Measurements from ENCODE around the gene ADAM12. TPM values are rescaled to one million over a fixed set of nuclear protein-coding genes. Genes with fewer than 3 reads are reported as not detected.
A peak's percentile ranks its signal among the peaks of the same experiment; 100 is the strongest.

The ADAM12 gene
- polyA plus RNA-seq, 3 donors: 0.05 TPM; not detected in 2

DNA sequence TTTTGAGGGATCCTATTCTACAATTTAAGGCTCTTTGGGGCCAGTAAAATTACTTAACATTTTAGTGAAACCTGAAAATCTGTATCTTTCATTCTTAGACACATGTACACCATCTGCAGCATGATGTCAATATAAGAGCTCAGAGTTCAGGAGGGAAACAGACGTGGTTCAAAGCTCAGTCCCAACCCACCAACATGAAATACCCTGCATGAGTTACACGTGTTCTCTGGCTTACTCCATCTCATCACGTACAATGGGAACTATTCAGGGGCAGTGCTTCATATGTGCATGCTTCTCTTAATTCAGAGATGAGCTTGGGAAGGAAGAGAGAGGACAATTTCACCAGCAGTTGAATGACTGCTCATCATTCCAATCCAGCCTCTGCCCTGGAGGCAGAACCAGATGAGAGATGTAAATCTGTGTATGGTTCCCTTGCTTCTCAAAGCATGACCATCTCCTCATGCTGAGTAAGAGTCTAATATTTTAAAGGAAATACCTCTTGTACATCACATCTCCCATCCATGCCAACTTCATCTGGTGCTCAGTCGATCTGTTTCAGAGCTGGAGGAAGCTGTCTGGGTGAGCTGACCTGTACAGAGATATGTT lies 29.0 kb upstream of the ADAM12 start:
- Histone ChIP-seq H3K4me2 (replicated peaks; ENCODE audit: extremely low read depth, low read length, poor library complexity, severe bottlenecking) (no peak overlapping the region), H4K20me1 (ENCODE audit: insufficient read depth, low read length) (no peaks in the 10 kb centered on the region), H3K4me1 (ENCODE audit: control insufficient read depth in 1 of 2, insufficient read depth in 2 of 2, low read length in 2 of 2) (no peaks in the 10 kb centered on the region), H3K27me3 (ENCODE audit: control insufficient read depth in 2 of 2, insufficient read depth in 2 of 2, low read length in 2 of 2) (no peaks in the 10 kb centered on the region), H3K9ac (ENCODE audit: insufficient read depth, low read length, poor library complexity, severe bottlenecking) (no peak overlapping the region), H3K36me3 (replicated peaks in 1 of 2; ENCODE audit: control insufficient read depth in 1 of 2, insufficient read depth in 2 of 2, low read length in 2 of 2) (no peaks in the 10 kb centered on the region), H3K79me2 (ENCODE audit: insufficient read depth, low read length) (no peaks in the 10 kb centered on the region), H2AFZ (ENCODE audit: insufficient read depth, low read depth, low read length, poor library complexity, severe bottlenecking) (no peak overlapping the region), H3K9me3 (replicated peaks in 1 of 2; ENCODE audit: control insufficient read depth in 1 of 2, insufficient read depth in 1 of 2, low read length in 2 of 2) (peaks cover 0 to 5% of the 10 kb centered on the region in 2 donors), H3K4me3 (replicated peaks in 1 of 3; ENCODE audit: low read depth in 2 of 3, low read length in 3 of 3) (no peak overlapping the region), H3K27ac (ENCODE audit: low read depth in 1 of 2, low read length in 2 of 2) (no peak overlapping the region)
- H3K4me3 Mint-ChIP-seq: no peak overlapping the region
- H3K27me3 Mint-ChIP-seq (ENCODE audit: low read depth in 3 of 3): peaks cover 2 to 8% (median 5%) of the 10 kb centered on the region in 3 donors
- no peaks in the 10 kb centered on the region for H3K36me3 Mint-ChIP-seq
- no peak overlapping the region for H3K27ac Mint-ChIP-seq
- no peak for DNase-seq
- WGBS (ENCODE audit: insufficient coverage): no CpG with 5 or more reads among the region's 4 CpGs
- peaks cover 6 to 14% (median 11%) of the 10 kb centered on the region in 7 donors for H3K9me3 Mint-ChIP-seq
- intact Hi-C loops (cut with micrococcal nuclease): no loop called here
- TF ChIP-seq, protein P1, sequence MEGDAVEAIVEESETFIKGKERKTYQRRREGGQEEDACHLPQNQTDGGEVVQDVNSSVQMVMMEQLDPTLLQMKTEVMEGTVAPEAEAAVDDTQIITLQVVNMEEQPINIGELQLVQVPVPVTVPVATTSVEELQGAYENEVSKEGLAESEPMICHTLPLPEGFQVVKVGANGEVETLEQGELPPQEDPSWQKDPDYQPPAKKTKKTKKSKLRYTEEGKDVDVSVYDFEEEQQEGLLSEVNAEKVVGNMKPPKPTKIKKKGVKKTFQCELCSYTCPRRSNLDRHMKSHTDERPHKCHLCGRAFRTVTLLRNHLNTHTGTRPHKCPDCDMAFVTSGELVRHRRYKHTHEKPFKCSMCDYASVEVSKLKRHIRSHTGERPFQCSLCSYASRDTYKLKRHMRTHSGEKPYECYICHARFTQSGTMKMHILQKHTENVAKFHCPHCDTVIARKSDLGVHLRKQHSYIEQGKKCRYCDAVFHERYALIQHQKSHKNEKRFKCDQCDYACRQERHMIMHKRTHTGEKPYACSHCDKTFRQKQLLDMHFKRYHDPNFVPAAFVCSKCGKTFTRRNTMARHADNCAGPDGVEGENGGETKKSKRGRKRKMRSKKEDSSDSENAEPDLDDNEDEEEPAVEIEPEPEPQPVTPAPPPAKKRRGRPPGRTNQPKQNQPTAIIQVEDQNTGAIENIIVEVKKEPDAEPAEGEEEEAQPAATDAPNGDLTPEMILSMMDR (IDR thresholded peaks at IDR 0.05): no peak
- no peaks in the 10 kb centered on the region for H3K4me1 Mint-ChIP-seq

DNA sequence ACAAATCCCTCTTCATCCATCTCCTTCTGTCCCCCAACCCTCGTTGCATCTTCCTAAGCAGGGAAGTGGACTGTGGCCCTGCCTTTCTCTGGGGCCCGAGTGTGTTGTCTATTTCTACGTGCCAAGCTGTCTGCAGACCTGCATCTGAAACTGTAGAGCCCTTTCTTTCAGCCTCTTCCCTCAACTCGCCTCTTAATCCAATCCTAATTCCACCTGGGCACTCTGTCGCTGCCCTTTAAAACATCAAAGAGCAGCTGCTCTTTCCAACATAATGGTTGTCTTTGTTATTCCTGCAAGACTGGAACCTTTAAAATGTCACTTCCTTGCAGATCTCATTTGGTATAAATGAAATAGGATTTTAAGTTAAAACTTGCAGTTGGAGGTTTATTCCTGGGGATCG lies 21.5 kb upstream of the ADAM12 start:
- Histone ChIP-seq H3K4me3 (replicated peaks in 1 of 3; ENCODE audit: low read depth in 2 of 3, low read length in 3 of 3) (no peak overlapping the region), H3K9me3 (replicated peaks in 1 of 2; ENCODE audit: control insufficient read depth in 1 of 2, insufficient read depth in 1 of 2, low read length in 2 of 2) (no peaks in the 10 kb centered on the region), H4K20me1 (ENCODE audit: insufficient read depth, low read length) (no peaks in the 10 kb centered on the region), H3K79me2 (ENCODE audit: insufficient read depth, low read length) (no peaks in the 10 kb centered on the region), H2AFZ (ENCODE audit: insufficient read depth, low read depth, low read length, poor library complexity, severe bottlenecking) (no peak overlapping the region), H3K9ac (ENCODE audit: insufficient read depth, low read length, poor library complexity, severe bottlenecking) (no peak overlapping the region), H3K27me3 (ENCODE audit: control insufficient read depth in 2 of 2, insufficient read depth in 2 of 2, low read length in 2 of 2) (no peaks in the 10 kb centered on the region), H3K4me1 (ENCODE audit: control insufficient read depth in 1 of 2, insufficient read depth in 2 of 2, low read length in 2 of 2) (no peaks in the 10 kb centered on the region), H3K27ac (ENCODE audit: low read depth in 1 of 2, low read length in 2 of 2) (no peak overlapping the region), H3K36me3 (replicated peaks in 1 of 2; ENCODE audit: control insufficient read depth in 1 of 2, insufficient read depth in 2 of 2, low read length in 2 of 2) (no peaks in the 10 kb centered on the region), H3K4me2 (replicated peaks; ENCODE audit: extremely low read depth, low read length, poor library complexity, severe bottlenecking) (no peak overlapping the region)
- TF ChIP-seq, protein P1 (IDR thresholded peaks at IDR 0.05): no peak
- peak overlapping the region in 1 of 7 donors; percentile 32 for H3K27ac Mint-ChIP-seq
- H3K36me3 Mint-ChIP-seq: no peaks in the 10 kb centered on the region
- H3K4me3 Mint-ChIP-seq: no peak overlapping the region
- DNase-seq: no peak
- H3K4me1 Mint-ChIP-seq: no peaks in the 10 kb centered on the region
- intact Hi-C loops (cut with micrococcal nuclease): no loop called here
- 77% methylated on average over 4 of the region's 6 CpGs for WGBS (ENCODE audit: insufficient coverage)
- peaks cover 0 to 8% (median 8%) of the 10 kb centered on the region in 3 donors for H3K27me3 Mint-ChIP-seq (ENCODE audit: low read depth in 3 of 3)
- peaks cover 0 to 5% (median 1%) of the 10 kb centered on the region in 7 donors for H3K9me3 Mint-ChIP-seq
